CD4-positive, alpha-beta T cell treated with Interleukin-21 for 1 hour (primary cell): ENCODE measurements around the gene LPO.

Source experiments
- DNase-seq: peaks from one replicate; pipeline ENCODE4 v3.0.0-alpha.2; 2020

Gene LPO

DNA sequence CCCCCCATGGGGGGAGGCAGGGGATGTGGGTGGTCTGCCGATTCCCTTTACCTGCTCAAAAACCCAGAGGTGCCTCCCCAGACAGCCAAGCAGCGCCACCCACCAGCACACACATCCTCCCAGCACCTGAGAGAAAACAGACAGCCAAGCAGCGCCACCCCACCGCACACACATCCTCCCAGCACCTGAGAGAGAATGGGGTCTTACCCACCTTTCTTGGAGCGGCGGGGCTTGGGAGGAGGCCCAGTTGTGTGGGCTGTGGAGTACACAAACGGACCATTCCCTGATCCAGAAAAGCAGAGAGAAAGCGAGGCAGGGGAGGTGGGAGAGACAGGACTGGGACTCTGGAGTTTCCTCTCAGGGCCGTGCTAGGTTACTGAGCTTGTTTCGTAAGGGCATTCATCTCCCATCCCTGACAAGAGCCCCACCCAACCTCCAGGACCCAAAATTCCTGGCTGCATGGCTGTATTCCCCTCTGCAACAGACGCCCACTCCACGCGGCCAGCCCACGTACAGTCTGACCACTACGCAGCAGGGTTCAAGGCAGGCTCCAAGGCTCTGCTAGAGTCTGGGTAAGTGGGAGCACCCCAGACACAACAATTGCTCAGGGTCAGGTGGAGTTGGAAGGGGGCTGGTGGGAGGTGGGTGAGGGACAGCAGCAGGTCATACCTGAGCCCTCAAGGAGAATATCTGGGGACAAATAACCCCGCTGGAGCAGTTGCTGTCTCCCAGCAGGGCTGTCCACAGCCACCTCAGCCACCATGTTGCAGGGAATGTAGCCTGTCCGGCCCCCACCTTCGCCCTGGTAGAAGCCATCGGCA, 68.0 kb downstream of the LPO start:
- DNase-seq, result no peak

DNA sequence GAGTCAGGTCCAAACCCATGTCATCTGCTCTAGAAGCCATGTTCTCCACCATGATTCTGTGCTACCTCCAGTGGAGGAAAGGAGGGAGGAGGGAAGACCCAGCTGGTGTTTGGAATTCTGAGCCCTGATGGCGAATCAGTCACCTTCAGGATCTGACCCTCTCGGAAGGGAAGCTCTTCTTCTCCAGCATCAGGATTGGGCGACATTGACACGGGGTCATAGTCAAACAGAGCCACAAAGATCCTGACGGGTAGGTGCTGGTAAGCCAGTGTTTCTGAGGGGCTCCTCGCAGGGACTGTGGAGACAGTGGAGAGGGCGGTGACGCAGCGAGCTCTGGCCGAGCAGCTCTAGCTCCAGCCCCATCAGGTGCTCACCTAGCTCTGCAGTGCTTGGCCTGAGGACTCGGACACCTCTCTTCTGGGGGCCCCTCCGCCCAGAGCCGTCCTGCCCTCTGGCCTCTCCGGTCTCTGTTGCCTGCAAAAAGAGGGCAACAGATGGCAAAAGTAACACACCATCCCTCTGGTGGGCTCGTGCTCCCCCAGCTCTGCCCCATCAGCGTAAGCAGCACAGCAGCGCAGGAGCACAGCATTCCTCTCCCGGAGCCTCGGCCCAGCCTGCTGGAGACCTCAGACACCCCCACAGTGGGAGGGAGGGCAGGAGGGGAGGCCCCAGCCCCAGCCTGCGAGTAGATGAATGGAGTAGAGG, 69.2 kb downstream of the LPO start:
- no peak for DNase-seq

DNA sequence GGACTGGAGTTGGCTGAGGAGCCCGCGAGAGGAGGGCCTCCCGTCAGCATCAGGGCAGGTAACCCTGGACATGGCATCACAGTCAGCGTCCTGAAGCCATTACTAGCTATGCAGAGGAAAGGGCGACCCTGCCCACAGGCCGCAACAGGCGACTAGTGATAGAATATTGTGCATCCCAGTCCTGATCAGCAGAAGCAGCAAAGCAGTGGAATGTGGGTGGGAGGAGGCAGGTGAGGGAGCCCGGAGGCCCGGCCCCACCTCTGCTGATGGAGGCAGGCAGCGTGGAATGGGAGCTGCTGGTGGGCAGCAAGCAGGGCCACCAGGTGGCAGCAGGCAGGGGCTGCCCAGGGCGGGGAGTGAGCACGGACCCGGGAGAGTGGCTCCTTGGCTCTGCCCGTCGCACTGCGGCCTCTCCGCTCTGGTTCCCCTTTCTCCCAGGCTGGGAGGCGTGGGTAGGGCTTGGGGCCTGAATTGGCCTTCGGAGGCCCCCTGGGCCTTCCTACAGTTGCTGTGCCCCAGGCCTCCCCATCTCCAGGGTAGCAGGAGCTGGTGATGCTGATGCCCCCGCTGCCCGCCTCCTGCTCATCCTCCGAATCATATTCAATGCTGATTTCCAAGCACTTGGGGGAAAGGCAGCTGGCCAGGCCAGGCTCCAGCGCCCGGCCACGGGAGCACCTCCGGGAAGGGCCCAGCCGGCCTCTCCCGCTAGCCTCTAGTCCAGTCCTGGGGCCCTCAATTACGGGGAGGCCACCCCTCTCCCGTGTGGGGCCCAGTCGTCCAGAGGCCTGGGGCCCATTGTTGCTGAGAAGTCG, 70.0 kb downstream of the LPO start:
- no peak for DNase-seq

DNA sequence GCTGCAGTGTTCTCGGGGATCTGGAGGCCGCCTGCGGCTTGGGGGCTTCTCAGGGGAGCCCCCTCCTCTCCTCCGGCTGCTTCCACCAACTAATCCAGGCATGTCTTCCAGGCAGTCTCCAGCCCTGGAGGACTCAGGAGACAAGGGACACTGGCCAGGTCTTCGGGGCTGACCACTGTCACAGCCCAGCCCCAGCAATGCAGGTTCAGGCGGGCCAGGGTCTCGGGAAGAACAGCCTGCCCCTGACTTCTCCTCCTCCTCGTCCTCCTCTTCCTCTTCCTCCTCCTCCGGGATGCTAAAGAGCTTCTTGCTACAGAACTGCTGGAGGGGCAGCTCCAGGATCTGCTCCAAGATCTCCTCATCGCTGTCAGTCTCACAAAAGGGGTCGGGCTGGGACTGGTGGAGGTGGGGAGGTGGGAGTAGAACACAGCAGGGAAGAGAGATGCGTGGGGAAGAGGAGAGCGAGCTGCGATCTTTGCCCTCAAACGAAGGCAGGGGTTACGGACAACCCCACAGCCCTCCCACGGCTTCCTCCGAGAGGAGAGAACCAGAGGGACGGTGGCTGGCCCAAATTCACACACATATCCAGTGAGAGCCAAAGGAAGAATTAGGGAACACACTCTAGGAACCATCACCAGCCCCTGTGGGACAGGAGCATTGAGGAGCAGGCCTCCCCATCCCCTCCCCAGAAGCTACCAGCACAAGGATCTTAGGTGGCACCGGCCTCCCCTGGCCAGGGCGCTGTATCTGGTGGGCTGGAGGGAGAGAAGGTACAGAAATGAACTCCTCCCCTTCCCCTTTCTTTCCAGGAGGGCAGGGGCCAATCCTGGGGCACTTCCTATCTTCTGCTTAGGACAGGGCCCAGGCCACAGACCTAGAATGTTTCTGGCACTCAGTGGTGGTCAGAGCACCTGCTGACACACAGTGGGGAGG, 70.9 kb downstream of the LPO start:
- DNase-seq, result no peak

DNA sequence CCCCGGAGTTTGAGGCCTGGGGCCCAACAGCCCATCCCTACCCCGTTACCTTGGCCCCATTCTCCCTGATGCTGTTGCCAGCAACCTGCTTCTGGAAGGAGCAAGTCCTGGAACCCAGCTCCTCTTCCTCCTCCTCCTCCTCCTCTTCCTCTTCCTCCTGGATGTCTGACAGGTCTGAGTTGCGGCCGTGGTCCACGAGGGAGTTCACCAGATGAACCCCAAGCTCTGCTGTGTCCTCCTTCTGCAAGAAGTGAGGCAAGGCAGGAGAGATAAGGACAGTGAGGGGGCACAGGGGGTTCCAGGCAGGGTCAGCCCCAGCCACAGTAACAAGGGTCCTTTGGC, 71.5 kb downstream of the LPO start:
- DNase-seq, result no peak

DNA sequence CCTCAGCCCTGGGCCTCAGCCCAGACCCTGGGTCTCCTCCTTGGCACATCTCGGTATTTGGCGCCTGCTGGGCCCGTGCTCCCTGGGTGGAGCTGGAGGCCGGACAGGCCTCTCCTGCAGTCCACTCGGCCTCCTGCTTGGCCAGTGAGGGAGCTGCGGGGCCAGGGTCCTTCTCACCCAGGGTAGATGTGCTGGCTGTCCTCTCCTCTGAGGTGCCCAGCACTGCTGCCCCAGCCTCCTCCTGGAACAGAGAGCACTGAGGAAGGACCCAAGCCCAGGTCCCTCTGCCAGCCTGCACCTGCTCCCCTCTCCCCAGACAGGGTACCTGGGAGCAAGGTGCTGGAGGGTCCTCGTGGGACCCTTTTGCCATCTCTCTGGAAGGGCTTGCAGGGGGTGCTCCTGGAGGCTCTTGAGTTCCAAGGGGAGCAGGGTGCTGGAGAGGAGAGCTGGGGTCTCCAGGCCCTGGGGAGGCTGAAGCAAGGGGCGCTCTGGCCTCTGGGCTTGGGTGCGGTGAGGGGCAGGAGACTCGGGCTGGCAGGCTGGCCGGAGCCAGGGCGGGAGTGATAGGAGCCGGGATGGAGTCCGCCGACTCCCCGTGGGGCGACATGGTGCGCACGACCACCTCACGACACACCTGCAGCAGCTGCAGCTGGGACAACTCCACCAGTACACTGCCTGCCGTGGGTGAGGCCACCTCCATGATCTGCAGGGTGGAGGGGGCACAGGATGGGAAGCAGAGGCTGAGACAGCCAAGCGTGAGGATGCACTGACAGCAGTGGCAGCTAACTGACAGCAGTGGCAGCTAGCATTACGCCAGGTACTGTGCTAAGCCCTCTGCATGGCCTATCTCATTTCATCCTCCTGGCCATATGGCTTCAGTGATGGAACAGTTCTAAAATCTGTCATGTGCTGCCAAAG, 72.4 kb downstream of the LPO start:
- DNase-seq, result no peak

DNA sequence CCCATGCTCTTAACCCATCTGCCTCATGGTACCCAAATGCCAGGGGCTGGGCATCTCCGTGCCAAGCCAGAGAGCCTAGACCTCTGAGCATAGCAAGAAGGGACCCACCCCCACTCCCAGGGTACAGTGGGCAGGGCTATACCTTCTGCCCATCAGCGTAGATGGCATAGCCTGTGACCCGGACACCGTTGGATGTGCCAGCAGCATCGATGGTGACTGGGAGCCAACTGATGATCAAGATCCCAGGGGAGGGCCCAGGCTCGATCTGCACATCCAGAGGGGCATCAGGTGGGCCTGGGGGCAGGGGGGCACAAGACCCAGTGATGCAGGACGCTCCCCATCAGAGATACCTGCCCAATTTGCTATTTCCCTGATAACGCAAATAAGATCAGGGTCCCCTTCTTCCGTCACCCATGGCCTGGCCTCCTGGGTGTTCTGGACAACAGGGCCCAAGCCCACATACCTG, 73.1 kb downstream of the LPO start:
- DNase-seq, result no peak

DNA sequence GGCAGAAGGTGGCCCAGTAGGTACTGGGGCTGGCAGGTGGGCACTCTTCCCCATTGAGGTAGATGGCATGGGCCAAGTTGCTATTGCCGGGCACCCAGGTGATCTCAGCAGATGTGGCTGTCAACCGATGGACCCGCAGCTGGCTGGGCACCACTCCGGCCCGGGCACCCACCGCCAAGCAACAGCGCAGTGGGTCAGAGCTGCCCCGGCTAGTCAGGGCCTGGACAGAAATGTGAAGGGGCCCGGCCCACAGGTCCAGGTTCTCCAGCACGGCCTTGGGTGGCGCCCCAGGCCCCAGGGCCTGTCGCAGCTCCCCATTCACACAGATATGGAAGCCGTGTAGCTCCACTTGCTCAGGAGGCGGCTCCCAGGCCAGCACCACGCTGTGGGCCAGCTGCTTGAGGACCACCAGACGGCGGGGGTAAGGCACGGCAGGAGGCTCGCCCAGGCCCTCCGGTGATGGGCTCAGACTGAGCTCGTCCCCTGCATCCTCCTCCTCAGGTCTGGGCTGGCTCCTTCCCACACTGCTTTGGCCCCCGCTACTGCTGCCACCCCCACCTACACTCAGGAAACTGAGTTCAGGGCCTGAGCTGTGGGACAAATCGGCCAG, 73.7 kb downstream of the LPO start:
- DNase-seq, result no peak

DNA sequence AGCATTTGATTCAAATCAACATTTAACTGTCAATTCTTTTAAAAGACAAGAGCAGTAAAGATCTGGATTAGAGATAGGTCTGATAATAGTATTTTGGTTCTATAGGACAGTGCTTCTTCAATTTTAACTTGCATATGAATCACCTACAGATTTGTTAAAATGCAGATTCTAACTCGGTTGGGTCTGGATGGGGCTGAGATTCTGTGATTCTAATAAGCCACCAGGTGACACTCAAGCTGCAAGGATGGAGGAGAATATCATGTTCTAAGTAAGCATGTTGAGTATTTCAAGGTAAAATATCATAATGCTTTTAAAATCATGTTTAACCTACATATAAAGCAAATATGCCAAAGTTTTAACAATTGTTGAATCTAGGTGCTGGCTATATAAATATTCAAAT, 74.4 kb downstream of the LPO start:
- no peak for DNase-seq

DNA sequence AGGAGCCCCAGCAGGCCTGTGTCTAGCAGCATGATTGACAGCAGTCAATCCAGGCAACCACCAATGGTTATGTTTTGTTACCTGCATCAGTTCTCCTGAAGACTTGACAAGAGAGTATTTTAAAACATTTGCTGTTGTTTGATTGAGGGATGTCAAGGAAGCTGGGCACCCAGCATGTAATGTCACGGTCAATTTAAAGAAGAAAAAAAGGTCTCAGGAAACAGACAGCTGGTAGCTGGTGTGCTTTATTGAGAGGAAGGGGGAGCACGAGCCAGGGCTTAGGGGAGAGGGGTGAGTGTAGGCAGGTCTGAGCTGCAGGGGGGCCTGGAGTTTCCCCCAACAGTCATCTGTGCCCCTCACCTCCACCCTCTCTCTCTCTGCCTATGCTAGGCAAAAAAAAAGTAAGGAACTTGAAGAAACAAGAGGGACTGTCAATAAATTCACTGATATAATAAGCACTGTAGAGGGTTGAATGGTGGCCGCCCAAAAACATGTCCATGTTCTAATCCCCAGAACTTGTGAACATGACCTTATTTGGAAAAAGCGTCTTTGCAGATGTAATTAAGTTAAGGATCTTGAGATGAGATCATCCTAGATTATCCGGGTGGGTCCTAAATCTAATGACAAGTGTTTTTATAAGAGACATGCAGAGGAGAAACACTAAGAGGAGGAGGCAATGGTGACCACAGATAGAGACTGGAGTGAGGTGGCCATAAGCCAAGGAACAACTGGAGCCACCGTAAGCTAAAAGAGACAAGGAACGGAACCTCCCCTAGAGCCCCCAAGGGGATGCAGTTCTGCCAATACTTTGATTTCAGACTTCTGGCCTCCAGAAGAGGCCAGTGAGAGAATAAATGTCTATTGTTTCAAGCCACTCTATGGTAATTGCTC, 75.7 kb downstream of the LPO start:
- DNase-seq, result no peak

DNA sequence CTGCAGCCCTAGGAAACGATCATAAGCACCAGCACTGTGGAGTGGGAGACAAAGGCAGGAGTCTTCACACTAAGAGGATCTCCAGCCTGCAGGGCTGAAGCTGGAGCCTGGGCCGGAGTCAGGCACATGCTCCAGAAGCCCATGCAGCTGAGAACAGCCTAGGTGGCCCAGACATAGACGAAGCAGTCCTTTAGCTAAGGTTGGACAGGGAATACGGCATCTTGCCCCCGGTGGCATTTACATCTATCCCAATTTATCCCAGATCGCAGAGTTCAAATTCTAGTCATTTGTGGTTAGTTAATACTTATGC, 76.3 kb downstream of the LPO start:
- no peak for DNase-seq

DNA sequence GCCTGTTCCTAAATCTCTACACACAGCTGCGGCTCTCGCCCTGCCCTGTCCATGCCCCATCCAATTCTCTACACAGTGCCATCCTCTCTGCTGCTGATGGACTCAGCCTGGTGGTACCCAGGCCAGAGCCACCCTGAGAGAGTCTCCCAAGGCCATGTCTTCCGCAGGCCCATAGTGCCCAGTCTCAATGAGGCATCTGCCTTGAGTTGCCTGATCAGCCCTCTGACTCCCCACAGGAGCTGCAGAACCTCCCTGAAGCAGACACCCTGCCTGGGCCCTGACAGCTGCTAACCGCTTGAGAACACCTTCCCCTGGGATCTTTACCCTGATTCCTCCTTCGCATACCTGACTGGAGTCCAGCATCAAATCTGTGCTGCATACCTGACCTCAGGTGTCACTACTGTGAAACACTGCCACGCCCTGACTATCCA, 76.9 kb downstream of the LPO start:
- no peak for DNase-seq

DNA sequence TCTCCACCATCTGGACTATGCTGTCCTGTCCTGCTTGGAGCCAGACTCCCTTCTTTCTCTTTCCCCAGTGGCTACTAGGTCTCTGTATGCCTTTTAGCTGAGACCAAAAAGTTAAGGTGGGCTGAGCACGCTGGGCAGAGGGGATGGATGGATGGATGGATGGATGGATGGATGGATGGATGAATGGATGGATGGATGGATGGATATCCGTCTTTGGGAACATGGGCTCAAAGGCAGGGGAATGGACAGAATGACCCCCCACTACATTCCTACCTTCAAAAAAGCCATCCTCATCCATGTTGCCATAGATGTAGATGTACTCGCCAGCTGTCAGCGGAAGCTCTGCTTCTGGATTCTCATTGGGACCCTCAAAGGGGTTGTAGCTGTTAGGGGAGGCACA, 77.4 kb downstream of the LPO start:
- no peak for DNase-seq

DNA sequence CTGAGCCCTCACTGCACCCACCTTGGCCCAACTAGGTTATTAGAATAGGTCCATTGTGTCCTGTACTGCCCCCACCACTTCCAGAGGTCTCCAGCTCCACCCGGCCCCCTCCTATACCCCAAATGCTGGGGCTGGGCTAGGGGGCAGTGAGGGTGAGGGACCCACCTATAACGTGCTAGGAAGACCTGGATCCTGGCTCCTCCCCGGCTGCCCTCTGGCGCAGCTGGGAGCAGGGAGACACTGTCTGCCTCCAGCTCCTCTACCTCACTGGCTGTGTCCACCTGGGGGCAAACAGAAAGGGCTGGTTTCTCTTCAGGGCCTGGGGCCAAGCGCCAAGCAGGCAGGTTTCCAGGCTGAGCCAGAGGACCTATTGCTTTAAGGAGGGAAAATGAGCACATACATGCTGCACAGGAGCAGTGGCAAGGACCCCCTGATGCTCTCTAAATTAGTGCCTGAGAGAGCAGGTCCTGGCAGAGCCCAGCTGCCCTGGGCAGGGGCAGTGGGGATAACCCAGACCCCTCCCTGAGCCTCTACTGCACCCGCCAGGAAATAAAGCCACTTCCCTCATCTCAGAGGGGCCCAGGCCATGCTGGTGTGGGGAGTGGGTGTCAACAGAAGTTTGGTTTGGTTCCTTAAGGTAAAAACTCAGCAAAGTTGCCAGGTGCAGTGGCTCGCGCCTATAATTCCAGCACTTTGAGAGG, 78.0 kb downstream of the LPO start:
- DNase-seq, result no peak

DNA sequence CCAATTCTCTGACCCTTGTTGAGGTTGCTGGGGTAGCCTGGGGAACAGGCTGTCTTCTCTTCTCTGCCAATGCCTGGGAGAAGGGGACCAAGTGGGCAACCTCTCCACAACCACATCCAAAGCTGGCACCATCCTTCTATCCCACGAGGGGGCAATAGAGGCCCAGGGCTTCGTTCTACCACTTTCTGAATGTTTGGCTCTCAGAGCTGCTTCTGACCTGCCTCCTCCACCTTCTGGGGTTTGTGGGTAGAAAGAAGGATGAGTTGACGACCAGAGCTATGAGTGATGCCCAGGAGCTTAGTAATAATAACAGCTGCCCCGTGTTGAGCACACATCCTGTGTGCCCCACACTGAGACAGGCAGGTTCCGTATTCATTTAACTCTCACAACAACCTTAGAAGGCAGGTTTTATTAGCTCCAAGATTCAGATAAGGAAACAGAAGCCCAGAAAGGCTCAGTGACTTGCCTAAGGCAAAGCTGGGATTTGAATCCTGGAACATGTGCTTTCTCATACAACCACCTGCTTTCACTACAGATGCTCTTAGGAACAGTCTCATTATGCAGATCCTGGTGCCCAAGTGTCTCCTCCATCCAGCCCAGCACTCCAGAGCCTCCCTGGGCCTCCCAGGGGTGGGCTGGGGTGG, 79.2 kb downstream of the LPO start:
- DNase-seq, result peak; percentile 87

DNA sequence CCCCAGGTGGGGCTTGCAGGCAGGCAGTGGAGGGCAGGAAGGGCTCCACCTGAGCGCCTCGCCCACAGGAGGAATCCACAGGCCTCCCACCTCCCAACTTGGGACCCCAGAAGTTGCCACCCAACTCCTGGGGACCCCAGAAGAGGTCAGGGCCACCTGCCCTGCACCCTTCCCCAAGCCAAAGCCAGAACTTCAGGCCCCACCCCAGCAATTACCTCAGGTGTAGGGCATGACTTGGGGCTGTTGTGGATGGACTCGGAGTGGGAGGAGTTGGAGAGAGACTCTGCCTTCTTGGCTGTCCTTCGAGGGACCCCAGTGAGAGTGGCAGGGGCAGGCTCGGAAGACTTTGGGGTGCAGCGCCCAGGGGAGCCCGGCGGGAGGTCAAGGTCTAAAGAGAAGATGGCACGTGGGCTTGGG, 79.7 kb downstream of the LPO start:
- no peak for DNase-seq
